H1 (cell line): Measurements from ENCODE around the gene EPB41L1. TPM values are rescaled to one million over a fixed set of nuclear protein-coding genes. Genes with fewer than 3 reads are reported as not detected.

Experiments
- CTCF ChIA-PET: fragments of 300-600 bp; sonication (Branson Sonifier 250); formaldehyde crosslinking; loops from one replicate; lab custom pipeline; 2021; ENCODE audit not compliant: partially characterized antibody; lab: Charles Lee
- POLR2A ChIA-PET: fragments of 300-600 bp; sonication (Branson Sonifier 250); formaldehyde crosslinking; loops from one replicate; lab custom pipeline; 2021; ENCODE audit warnings: inconsistent platforms; ENCODE audit not compliant: partially characterized antibody; lab: Charles Lee
- DNase-seq, 2 experiments: peaks; one replicate each; pipeline versions ENCODE4 v3.0.0 to v3.0.0-alpha.2; 2010 to 2022; ENCODE audit warnings: low spot score in 2 of 2, low read depth in 1 of 2, mixed read lengths in 1 of 2
- FAIRE-seq: peaks from 2 replicates; lab custom pipeline; 2011; peaks lifted over from hg19 to GRCh38; lab: Jason Lieb, UNC
- H2AFZ ChIP-seq: 2 replicates; pipeline ENCODE4 v1.8.1; 2012; ENCODE audit warnings: low read length, inconsistent platforms
- H2AK5ac ChIP-seq: 2 replicates; pipeline ENCODE4 v1.6.1; 2013; ENCODE audit warnings: low read depth, low read length
- H2BK120ac ChIP-seq: replicated peaks from 2 replicates; pipeline ENCODE3; 2013; ENCODE audit warnings: low read depth, low read length, inconsistent platforms
- H2BK12ac ChIP-seq: 2 replicates; pipeline ENCODE4 v1.6.1; 2013; ENCODE audit warnings: low read depth, low read length
- H2BK15ac ChIP-seq: 2 replicates; pipeline ENCODE4 v1.6.1; 2013; ENCODE audit warnings: low read length
- H2BK20ac ChIP-seq: 2 replicates; pipeline ENCODE4 v1.6.1; 2013; ENCODE audit warnings: low read length
- H2BK5ac ChIP-seq: 2 replicates; pipeline ENCODE4 v1.6.1; 2013; ENCODE audit warnings: low read depth, low read length
- H3K14ac ChIP-seq: 2 replicates; pipeline ENCODE4 v1.6.1; 2013; ENCODE audit warnings: inconsistent platforms; ENCODE audit not compliant: insufficient read length
- H3K18ac ChIP-seq: 2 replicates; pipeline ENCODE4 v1.6.1; 2013; ENCODE audit warnings: low read length; ENCODE audit errors: extremely low read depth
- H3K23ac ChIP-seq: 2 replicates; pipeline ENCODE4 v1.6.1; 2013; ENCODE audit warnings: inconsistent platforms; ENCODE audit not compliant: insufficient read length
- H3K23me2 ChIP-seq: 2 replicates; pipeline ENCODE4 v1.6.1; 2013; ENCODE audit warnings: low read depth, low read length
- H3K27ac ChIP-seq: 2 replicates; pipeline ENCODE4 v1.6.1; 2011; ENCODE audit warnings: low read depth, low read length, inconsistent platforms
- H3K27me3 ChIP-seq, 4 experiments: replicated peaks in 1 of 4; 1 replicate in 1 of 4; 2 replicates in 3 of 4; pipeline versions ENCODE4 v1.6.1 to v1.8.1; 2011 to 2013; ENCODE audit warnings: low read length in 3 of 4, mild to moderate bottlenecking in 3 of 4, inconsistent platforms in 2 of 4, mixed read lengths in 2 of 4, moderate library complexity in 1 of 4; ENCODE audit not compliant: control insufficient read depth in 3 of 4, insufficient read depth in 3 of 4; ENCODE audit errors: extremely low read depth in 1 of 4
- H3K36me3 ChIP-seq, 4 experiments: 2 replicates each; pipeline versions ENCODE4 v1.6.1 to v1.8.1; 2011 to 2013; ENCODE audit warnings: mild to moderate bottlenecking in 4 of 4, low read length in 3 of 4, moderate library complexity in 2 of 4, control low read depth in 1 of 4, inconsistent platforms in 1 of 4; ENCODE audit not compliant: insufficient read depth in 4 of 4, control insufficient read depth in 2 of 4
- H3K4ac ChIP-seq: replicated peaks from 2 replicates; pipeline ENCODE3; 2013; ENCODE audit warnings: low read length, low read depth, mixed read lengths, inconsistent platforms; ENCODE audit not compliant: insufficient read length
- H3K4me1 ChIP-seq, 4 experiments: replicated peaks in 1 of 4; 1 replicate in 1 of 4; 2 replicates in 3 of 4; pipeline versions ENCODE4 v1.6.1 to v1.8.1; 2011 to 2013; ENCODE audit warnings: low read length in 3 of 4, inconsistent platforms in 2 of 4, mixed read lengths in 1 of 4; ENCODE audit not compliant: insufficient read depth in 4 of 4, control insufficient read depth in 3 of 4
- H3K4me2 ChIP-seq, 2 experiments: 2 replicates each; pipeline versions ENCODE4 v1.6.1 to v1.8.1; 2011 to 2013; ENCODE audit warnings: low read depth in 2 of 2, low read length in 2 of 2, control low read depth in 1 of 2, inconsistent platforms in 1 of 2, mild to moderate bottlenecking in 1 of 2; ENCODE audit not compliant: insufficient read depth in 1 of 2
- H3K4me3 ChIP-seq, 4 experiments: fragments of 200-600, 300-600 bp in 1 of 4; sonication (generic), shearing (Covaris generic), sonication (Bioruptor Twin) in 1 of 4; 2 replicates each; pipeline versions ENCODE4 v1.5.1 to v1.8.1; 2011 to 2016; ENCODE audit warnings: low read length in 4 of 4, low read depth in 3 of 4, control low read depth in 2 of 4, inconsistent platforms in 2 of 4, mild to moderate bottlenecking in 2 of 4, mixed read lengths in 1 of 4, moderate library complexity in 1 of 4; ENCODE audit not compliant: insufficient read depth in 2 of 4; ENCODE audit errors: extremely low read depth in 1 of 4
- H3K56ac ChIP-seq: replicated peaks from 2 replicates; pipeline ENCODE3; 2013; ENCODE audit warnings: low read depth, mild to moderate bottlenecking, mixed read lengths, low read length, inconsistent platforms; ENCODE audit not compliant: insufficient read length
- H3K79me1 ChIP-seq: 2 replicates; pipeline ENCODE4 v1.6.1; 2013; ENCODE audit warnings: low read depth, low read length, control low read depth
- H3K79me2 ChIP-seq, 2 experiments: 2 replicates each; pipeline versions ENCODE4 v1.6.1 to v1.8.1; 2012 to 2013; ENCODE audit warnings: low read length in 2 of 2, mild to moderate bottlenecking in 2 of 2, inconsistent platforms in 1 of 2; ENCODE audit not compliant: insufficient read depth in 2 of 2, control insufficient read depth in 1 of 2
- H3K9ac ChIP-seq, 4 experiments: replicated peaks in 1 of 4; 1 replicate in 1 of 4; 2 replicates in 3 of 4; pipeline versions ENCODE4 v1.6.1 to v1.8.1; 2011 to 2013; ENCODE audit warnings: low read depth in 3 of 4, low read length in 3 of 4, control low read depth in 2 of 4, mild to moderate bottlenecking in 2 of 4, moderate library complexity in 2 of 4, inconsistent platforms in 1 of 4; ENCODE audit errors: extremely low read depth in 1 of 4
- H3K9me3 ChIP-seq, 2 experiments: 2 replicates each; pipeline versions ENCODE4 v1.6.1 to v1.8.1; 2012 to 2013; ENCODE audit warnings: mild to moderate bottlenecking in 2 of 2, moderate library complexity in 2 of 2, control low read depth in 1 of 2, inconsistent platforms in 1 of 2, low read depth in 1 of 2, low read length in 1 of 2, mixed read lengths in 1 of 2; ENCODE audit not compliant: insufficient read depth in 2 of 2
- H4K20me1 ChIP-seq, 2 experiments: replicated peaks in 1 of 2; 2 replicates each; pipeline versions ENCODE3 to v1.8.1; 2011 to 2013; ENCODE audit warnings: inconsistent platforms in 2 of 2, low read length in 2 of 2, mild to moderate bottlenecking in 1 of 2; ENCODE audit not compliant: insufficient read depth in 2 of 2, control insufficient read depth in 1 of 2
- H4K5ac ChIP-seq: 2 replicates; pipeline ENCODE4 v1.6.1; 2013; ENCODE audit warnings: low read length, low read depth, mixed read lengths, inconsistent platforms; ENCODE audit not compliant: insufficient read length
- H4K8ac ChIP-seq: 2 replicates; pipeline ENCODE4 v1.8.0; 2013; ENCODE audit warnings: mild to moderate bottlenecking, moderate library complexity, low read length, inconsistent platforms; ENCODE audit not compliant: insufficient read depth; ENCODE audit errors: extremely low read depth
- H4K91ac ChIP-seq: replicated peaks from 2 replicates; pipeline ENCODE3; 2013; ENCODE audit warnings: low read length, mixed read lengths, inconsistent platforms; ENCODE audit not compliant: insufficient read length
- ATF2 ChIP-seq: IDR thresholded peaks from 2 replicates; pipeline ENCODE4 v1.6.1; 2012; ENCODE audit warnings: low read length, inconsistent platforms
- BACH1 ChIP-seq: IDR thresholded peaks from 2 replicates; pipeline ENCODE4 v1.6.1; 2012; ENCODE audit warnings: low read length, improper control_type of control experiment
- CBX5 ChIP-seq: fragments of 300-800, 300-1000 bp; sonication (generic); IDR thresholded peaks from 2 replicates; pipeline ENCODE4 v1.7.1; 2016; ENCODE audit warnings: antibody characterized with exemption, low read length, low read depth
- CEBPB ChIP-seq: IDR thresholded peaks from 2 replicates; pipeline ENCODE4 v1.6.1; 2012; ENCODE audit warnings: low read depth, low read length
- HDAC6 ChIP-seq: IDR thresholded peaks from one replicate; pipeline ENCODE4 v1.7.1; 2012; ENCODE audit warnings: low read depth, mild to moderate bottlenecking, inconsistent platforms, low read length, moderate library complexity
- KDM1A ChIP-seq: fragments of 200-600, 300-600 bp; sonication (generic); IDR thresholded peaks from 2 replicates; pipeline ENCODE4 v1.7.1; 2016; ENCODE audit warnings: mild to moderate bottlenecking, low read length, borderline replicate concordance
- RNF2 ChIP-seq: fragments of 200-900, 300-1000 bp; sonication (generic); IDR thresholded peaks from 2 replicates; pipeline ENCODE4 v1.7.1; 2016; ENCODE audit warnings: borderline replicate concordance, low read depth, mild to moderate bottlenecking, antibody characterized with exemption, low read length; ENCODE audit not compliant: poor library complexity, severe bottlenecking; ENCODE audit errors: missing control alignments
- SIN3A ChIP-seq, 2 experiments: IDR thresholded peaks in 1 of 2; conservative IDR thresholded peaks in 1 of 2; 2 replicates each; pipeline ENCODE4 v1.6.1; 2011 to 2012; ENCODE audit warnings: low read length in 2 of 2, improper control_type of control experiment in 1 of 2, low read depth in 1 of 2, mild to moderate bottlenecking in 1 of 2
- SIRT6 ChIP-seq: IDR thresholded peaks from one replicate; pipeline ENCODE4 v1.7.1; 2012; ENCODE audit warnings: low read length, inconsistent platforms
- SP4 ChIP-seq: IDR thresholded peaks from 2 replicates; pipeline ENCODE4 v1.6.1; 2012; ENCODE audit warnings: low read length, inconsistent platforms
- TAF1 ChIP-seq: IDR thresholded peaks from 2 replicates; pipeline ENCODE4 v1.6.1; 2011; ENCODE audit warnings: mild to moderate bottlenecking, low read depth, low read length
- WGBS, 2 experiments: shearing (Covaris generic) in 1 of 2; methylation state at CpG; one replicate each; pipeline versions ENCODE4 v1.1.6 to v1.1.7; 2013 to 2015; ENCODE audit warnings: low lambda C conversion rate in 2 of 2, mixed read lengths in 2 of 2, inconsistent platforms in 1 of 2, low coverage in 1 of 2, missing lambda C conversion rate in 1 of 2; ENCODE audit not compliant: insufficient replicate concordance in 2 of 2, insufficient coverage in 1 of 2, insufficient read length in 1 of 2; ENCODE audit errors: extremely low coverage in 1 of 2, missing lambda C conversion rate in 1 of 2; 5-methylcytosine and 5-hydroxymethylcytosine counted together
- polyA plus RNA-seq, 7 experiments: library from polyadenylated mRNA; depleted of rRNA in 3 of 7; stranded (reverse) in 5 of 7; unstranded in 2 of 7; fragments of >200 nt in 5 of 7; fragments of 200-250 nt in 2 of 7; gene quantifications; 1 replicate in 5 of 7; 2 replicates in 1 of 7; 4 replicates in 1 of 7; pipeline versions ENCODE4 v1.2.1 to v1.2.3, GENCODE V29; 2011 to 2013; ENCODE audit warnings: missing spikeins in 2 of 7, mixed read lengths in 2 of 7
- total RNA-seq: library from RNA; stranded (reverse); fragmentation: NEBNext Ultra II Directional; extraction: Animal tissue kit (Norgen Biotek cat#: 25700); gene quantifications from 2 replicates; pipeline ENCODE4 v1.2.1, GENCODE V29; 2021

Gene EPB41L1
- total and polyA plus RNA-seq, 2 of the 8 experiments (the other 6 are each of a cell fraction or from before 2014, with no cell fraction given): 14.8 to 36.0 TPM

GRCh38 chr20:36260316-36260715, 105.8 kb downstream of the EPB41L1 start:
- no peak for DNase-seq
- WGBS, 2 experiments: 94% methylated on average over 6 of the region's 7 CpGs; no CpG with 5 or more reads in 1 of the 2 experiments
- Histone ChIP-seq H3K14ac (no peak overlapping the region), H2AK5ac (no peak overlapping the region), H3K27ac (no peak overlapping the region), H4K20me1 (peaks cover 0 to 2% of the 10 kb centered on the region in 2 experiments), H3K79me2 (no peaks in the 10 kb centered on the region), H2AFZ (no peak overlapping the region), H2BK15ac (no peak overlapping the region), H3K4ac (no peak overlapping the region), H2BK12ac (no peak overlapping the region), H2BK20ac (no peak overlapping the region), H3K36me3 (peaks cover 0 to 5% (median 0%) of the 10 kb centered on the region in 4 experiments; a peak in 4 of 8 replicates), H3K56ac (no peak overlapping the region), H3K23ac (no peak overlapping the region), H4K91ac (no peak overlapping the region), H3K4me3 (no peak overlapping the region), H3K9ac (no peak overlapping the region), H3K4me2 (no peak overlapping the region; a peak in 1 of 4 replicates), H4K8ac (no peak overlapping the region), H3K9me3 (no peaks in the 10 kb centered on the region), H2BK5ac (no peak overlapping the region), H3K4me1 (peaks cover 7 to 10% (median 8%) of the 10 kb centered on the region in 4 experiments; a peak in 5 of 7 replicates), H3K27me3 (no peaks in the 10 kb centered on the region), H3K23me2 (no peaks in the 10 kb centered on the region), H3K18ac (no peak overlapping the region), H2BK120ac (no peak overlapping the region), H4K5ac (no peak overlapping the region), H3K79me1 (no peaks in the 10 kb centered on the region)
- ChIA-PET POLR2A (interaction anchor here (1.4 to 1.6 kb wide), 3 partner anchors 11 to 176 kb away, joined by 3 to 6 read pairs (median 3); no protein-coding TSS in a partner anchor), CTCF (interaction anchor here (0.6 to 1.7 kb wide), 6 partner anchors 23 to 1145 kb away, joined by 3 to 8 read pairs (median 3); no protein-coding TSS in a partner anchor)
- no peak for FAIRE-seq
- TF ChIP-seq SIN3A (conservative IDR thresholded peaks at IDR 0.05 in 1 of 2, IDR thresholded peaks at IDR 0.05 in 1 of 2; ENCODE audit: low read depth in 1 of 2, low read length in 2 of 2): no peak
- no peak for TF ChIP-seq SIRT6
- TF ChIP-seq TAF1: no peak
- TF ChIP-seq CEBPB: no peak
- TF ChIP-seq RNF2: no peak
- TF ChIP-seq ATF2: no peak
- no peak for TF ChIP-seq KDM1A
- no peak for TF ChIP-seq CBX5
- TF ChIP-seq SP4: no peak
- TF ChIP-seq BACH1: no peak
- TF ChIP-seq HDAC6: no peak
